K562 (cell line): ENCODE data around the gene ERF. TPM values are rescaled to one million over a fixed set of nuclear protein-coding genes. Genes with fewer than 3 reads are reported as not detected.

Experiments used
- ATF4 ChIP-seq: fragments of 450-650 bp; formaldehyde crosslinking; IDR thresholded peaks from 2 replicates; pipeline ENCODE4 v1.4.0; 2022; ENCODE audit warnings: mild to moderate bottlenecking, moderate library complexity
- CTCF ChIP-seq, 3 experiments: IDR thresholded peaks in 2 of 3; conservative IDR thresholded peaks in 1 of 3; 2 replicates each; pipeline ENCODE4 v1.5.1; 2011 to 2012; ENCODE audit warnings: low read length in 3 of 3, mild to moderate bottlenecking in 3 of 3, control low read depth in 2 of 3, improper control_type of control experiment in 1 of 3, inconsistent platforms in 1 of 3, low read depth in 1 of 3, mixed read lengths in 1 of 3, moderate library complexity in 1 of 3; ENCODE audit not compliant: insufficient read depth in 2 of 3
- GTF2F1 ChIP-seq: IDR thresholded peaks from 2 replicates; pipeline ENCODE4 v1.6.1; 2011; ENCODE audit warnings: low read depth, low read length, improper control_type of control experiment
- HDAC2 ChIP-seq: fragments of 450-650 bp; IDR thresholded peaks from 2 replicates; pipeline ENCODE4 v1.6.1; 2016; ENCODE audit warnings: mild to moderate bottlenecking
- HMBOX1 ChIP-seq: sonication (generic); IDR thresholded peaks from 2 replicates; pipeline ENCODE4 v1.6.1; 2016
- HNRNPK ChIP-seq: fragments of 200-400 bp; formaldehyde crosslinking; IDR thresholded peaks from one replicate; pipeline ENCODE4 v1.6.1; 2018; ENCODE audit warnings: mild to moderate bottlenecking, low read depth, low read length; ENCODE audit not compliant: poor library complexity, severe bottlenecking
- IRF1 ChIP-seq: sonication (generic); formaldehyde crosslinking; IDR thresholded peaks from 2 replicates; pipeline ENCODE4 v1.8.0; 2022; ENCODE audit warnings: missing genetic modification reagents, mild to moderate bottlenecking, borderline replicate concordance
- NCOA1 ChIP-seq: fragments of 450-650 bp; IDR thresholded peaks from 2 replicates; pipeline ENCODE4 v1.6.1; 2016; ENCODE audit warnings: low read depth
- NFE2 ChIP-seq: IDR thresholded peaks from 2 replicates; pipeline ENCODE4 v1.6.1; 2014; ENCODE audit warnings: antibody characterized with exemption, low read depth
- SAFB ChIP-seq: fragments of 200-400 bp; formaldehyde crosslinking; IDR thresholded peaks from 2 replicates; pipeline ENCODE4 v1.6.1; 2017; ENCODE audit warnings: low read depth, low read length, borderline replicate concordance
- SMAD3 ChIP-seq: fragments of 450-650 bp; formaldehyde crosslinking; conservative IDR thresholded peaks from 2 replicates; pipeline ENCODE4 v1.4.0; 2020; ENCODE audit warnings: mild to moderate bottlenecking
- TAL1 ChIP-seq: fragments of 450-650 bp; IDR thresholded peaks from 2 replicates; pipeline ENCODE4 v1.6.1; 2016; ENCODE audit warnings: mild to moderate bottlenecking
- ZBED1 ChIP-seq: IDR thresholded peaks from 2 replicates; pipeline ENCODE4 v1.6.1; 2014
- ZBTB1 ChIP-seq: sonication (generic); formaldehyde crosslinking; IDR thresholded peaks from 2 replicates; pipeline ENCODE4 v1.8.1; 2023; ENCODE audit warnings: missing genetic modification reagents, low read depth, mild to moderate bottlenecking, borderline replicate concordance
- ZFP1 ChIP-seq: fragments of 450-650 bp; formaldehyde crosslinking; IDR thresholded peaks from 2 replicates; pipeline ENCODE4 v1.4.0; 2020; ENCODE audit warnings: mild to moderate bottlenecking, mixed read lengths
- ZNF133 ChIP-seq: fragments of 250-450 bp; sonication (Bioruptor Pico); IDR thresholded peaks from 2 replicates; pipeline ENCODE4 v1.4.0; 2020; ENCODE audit warnings: mild to moderate bottlenecking
- ZNF324 ChIP-seq: fragments of 250-450 bp; sonication (Bioruptor Pico); IDR thresholded peaks from 2 replicates; pipeline ENCODE4 v1.4.0; 2020; ENCODE audit warnings: mild to moderate bottlenecking
- ZZZ3 ChIP-seq: fragments of 450-650 bp; IDR thresholded peaks from 2 replicates; pipeline ENCODE4 v1.6.1; 2016; ENCODE audit warnings: antibody characterized with exemption, mild to moderate bottlenecking, moderate library complexity
- polyA plus RNA-seq, 8 experiments: library from polyadenylated mRNA; depleted of rRNA in 4 of 8; stranded (reverse) in 5 of 8; unstranded in 3 of 8; fragments of >200 nt; fragmentation: Nextera tagmentation in 2 of 8; fragmentation: Illumina TruSeq in 1 of 8; extraction: Ambion mirVana in 2 of 8; extraction: Trizol in 1 of 8; gene quantifications; 2 replicates each; pipeline versions ENCODE4 v1.2.1 to v1.2.3, GENCODE V29; 2011 to 2014; ENCODE audit warnings: inconsistent platforms in 1 of 8, missing spikeins in 1 of 8
- total RNA-seq, 7 experiments: library from RNA; depleted of rRNA in 6 of 7; stranded (reverse); fragments of >200 nt in 6 of 7; fragmentation: Illumina TruSeq in 2 of 7; extraction: Trizol in 2 of 7; gene quantifications; 2 replicates each; pipeline versions ENCODE4 v1.2.1 to v1.2.3, GENCODE V29; 2011 to 2021; ENCODE audit warnings: low replicate concordance in 1 of 7
- TF ChIP-seq, protein P1 (sequence below): fragments of 450-650 bp; formaldehyde crosslinking; IDR thresholded peaks from 2 replicates; pipeline ENCODE4 v1.4.0; 2022; ENCODE audit warnings: missing genetic modification characterization
- TF ChIP-seq, protein P2 (sequence below): fragments of 450-650 bp; IDR thresholded peaks from 2 replicates; pipeline ENCODE4 v1.7.1; 2018; ENCODE audit warnings: mild to moderate bottlenecking, low read depth; ENCODE audit not compliant: partially characterized antibody

ERF gene
- total and polyA plus RNA-seq, 9 of the 15 experiments (the other 6 are each of a cell fraction or from before 2014, with no cell fraction given): 0.03 to 75.4 (median 27.0) TPM

DNA sequence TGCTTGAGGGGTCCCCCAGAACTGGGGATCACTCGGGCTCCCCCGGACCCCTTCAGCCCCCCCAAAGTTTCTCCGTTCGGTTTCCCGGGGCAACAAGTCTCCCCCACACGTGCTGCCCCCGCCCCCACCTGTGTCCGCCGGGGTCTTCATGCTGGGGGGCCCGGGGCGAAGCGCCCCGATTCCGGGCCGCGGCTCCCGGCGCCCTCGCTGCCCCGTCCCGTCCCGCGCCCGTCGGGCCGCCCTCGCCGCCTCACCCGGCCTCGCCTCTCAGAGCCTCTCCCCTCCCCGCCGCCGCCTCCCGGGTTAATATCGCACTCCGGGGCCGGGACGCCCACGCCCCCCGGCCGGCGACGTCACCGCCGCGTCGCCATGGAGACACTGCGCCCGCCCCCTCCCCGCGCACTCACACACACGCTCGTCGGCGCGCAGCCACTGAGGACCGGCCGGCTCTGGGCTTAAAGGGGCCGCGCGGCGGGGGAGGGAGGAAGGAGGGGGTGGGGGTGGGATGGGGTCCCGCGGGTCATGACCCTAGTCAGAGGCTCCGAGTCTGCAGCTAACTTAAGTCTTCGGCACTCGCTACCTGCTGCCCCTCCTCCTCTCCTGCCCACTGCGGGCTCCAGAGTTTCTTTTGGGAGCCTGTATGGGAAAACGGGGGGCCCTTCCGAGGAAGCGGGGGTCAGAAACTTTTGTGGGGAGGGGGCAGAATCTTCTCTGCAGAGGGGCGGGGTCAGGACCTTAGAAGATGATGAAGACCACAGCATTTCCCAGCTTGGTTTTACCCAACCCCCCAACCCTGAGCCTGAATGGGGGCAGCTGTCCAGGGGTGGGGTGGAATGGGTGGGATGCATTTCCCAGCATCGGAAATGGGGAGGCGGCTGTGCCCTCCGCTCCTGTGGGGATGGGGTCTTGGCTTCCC, at the start of gene ERF (continued):
- no peak for TF ChIP-seq IRF1 (CRISPR knock-in tag)
- peak; percentile 80 for TF ChIP-seq HNRNPK
- TF ChIP-seq NFE2: no peak
- no peak for TF ChIP-seq ZBTB1
- TF ChIP-seq, protein P1, sequence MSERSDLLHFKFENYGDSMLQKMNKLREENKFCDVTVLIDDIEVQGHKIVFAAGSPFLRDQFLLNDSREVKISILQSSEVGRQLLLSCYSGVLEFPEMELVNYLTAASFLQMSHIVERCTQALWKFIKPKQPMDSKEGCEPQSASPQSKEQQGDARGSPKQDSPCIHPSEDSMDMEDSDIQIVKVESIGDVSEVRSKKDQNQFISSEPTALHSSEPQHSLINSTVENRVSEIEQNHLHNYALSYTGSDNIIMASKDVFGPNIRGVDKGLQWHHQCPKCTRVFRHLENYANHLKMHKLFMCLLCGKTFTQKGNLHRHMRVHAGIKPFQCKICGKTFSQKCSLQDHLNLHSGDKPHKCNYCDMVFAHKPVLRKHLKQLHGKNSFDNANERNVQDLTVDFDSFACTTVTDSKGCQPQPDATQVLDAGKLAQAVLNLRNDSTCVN (CRISPR knock-in tag): no peak
- TF ChIP-seq NCOA1: no peak
- no peak for TF ChIP-seq HMBOX1
- no peak for TF ChIP-seq ZNF324 (CRISPR knock-in tag)
- TF ChIP-seq ZFP1 (CRISPR knock-in tag): no peak
- no peak for TF ChIP-seq ZNF133 (CRISPR knock-in tag)
- no peak for TF ChIP-seq HDAC2
- no peak for TF ChIP-seq SAFB
- TF ChIP-seq, protein P2, sequence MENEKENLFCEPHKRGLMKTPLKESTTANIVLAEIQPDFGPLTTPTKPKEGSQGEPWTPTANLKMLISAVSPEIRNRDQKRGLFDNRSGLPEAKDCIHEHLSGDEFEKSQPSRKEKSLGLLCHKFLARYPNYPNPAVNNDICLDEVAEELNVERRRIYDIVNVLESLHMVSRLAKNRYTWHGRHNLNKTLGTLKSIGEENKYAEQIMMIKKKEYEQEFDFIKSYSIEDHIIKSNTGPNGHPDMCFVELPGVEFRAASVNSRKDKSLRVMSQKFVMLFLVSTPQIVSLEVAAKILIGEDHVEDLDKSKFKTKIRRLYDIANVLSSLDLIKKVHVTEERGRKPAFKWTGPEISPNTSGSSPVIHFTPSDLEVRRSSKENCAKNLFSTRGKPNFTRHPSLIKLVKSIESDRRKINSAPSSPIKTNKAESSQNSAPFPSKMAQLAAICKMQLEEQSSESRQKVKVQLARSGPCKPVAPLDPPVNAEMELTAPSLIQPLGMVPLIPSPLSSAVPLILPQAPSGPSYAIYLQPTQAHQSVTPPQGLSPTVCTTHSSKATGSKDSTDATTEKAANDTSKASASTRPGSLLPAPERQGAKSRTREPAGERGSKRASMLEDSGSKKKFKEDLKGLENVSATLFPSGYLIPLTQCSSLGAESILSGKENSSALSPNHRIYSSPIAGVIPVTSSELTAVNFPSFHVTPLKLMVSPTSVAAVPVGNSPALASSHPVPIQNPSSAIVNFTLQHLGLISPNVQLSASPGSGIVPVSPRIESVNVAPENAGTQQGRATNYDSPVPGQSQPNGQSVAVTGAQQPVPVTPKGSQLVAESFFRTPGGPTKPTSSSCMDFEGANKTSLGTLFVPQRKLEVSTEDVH: no peak
- TF ChIP-seq ZBED1: peak; percentile 69; the same call in 1 of the 2 replicates
- no peak for TF ChIP-seq CTCF (IDR thresholded peaks at IDR 0.05 in 2 of 3, conservative IDR thresholded peaks at IDR 0.05 in 1 of 3; ENCODE audit: insufficient read depth in 2 of 3, low read depth in 1 of 3, low read length in 3 of 3)
- no peak for TF ChIP-seq TAL1
- TF ChIP-seq ZZZ3: no peak
- TF ChIP-seq GTF2F1: no peak
- TF ChIP-seq SMAD3: no peak
- no peak for TF ChIP-seq ATF4 (CRISPR knock-in tag)
